Neural cell (in vitro differentiated cells): ENCODE results near the gene UCMA. TPM values are rescaled to one million over a fixed set of nuclear protein-coding genes. Genes with fewer than 3 reads are reported as not detected.

Source experiments
- H2AFZ ChIP-seq: fragments of 200-600, 300-800 bp; sonication (generic), shearing (Covaris generic); 2 replicates; pipeline ENCODE4 v1.6.0; 2014; ENCODE audit warnings: low read depth, mild to moderate bottlenecking, antibody characterized with exemption, low read length, moderate library complexity
- H3F3A ChIP-seq: fragments of 200-600 bp; shearing (Covaris generic); 2 replicates; pipeline ENCODE4 v1.6.1; 2016; ENCODE audit warnings: mild to moderate bottlenecking, moderate library complexity, mixed read lengths, antibody characterized with exemption, low read length; ENCODE audit not compliant: insufficient read depth, poor library complexity, severe bottlenecking
- H3K27ac ChIP-seq: fragments of 200-600, 300-800 bp; sonication (generic), shearing (Covaris generic); 2 replicates; pipeline ENCODE4 v1.5.1; 2014; ENCODE audit warnings: mild to moderate bottlenecking, low read length, moderate library complexity
- H3K27me3 ChIP-seq: fragments of 300-800, 200-600 bp; sonication (generic), shearing (Covaris generic); 2 replicates; pipeline ENCODE4 v1.6.0; 2014; ENCODE audit warnings: mild to moderate bottlenecking, low read depth, low read length, moderate library complexity; ENCODE audit not compliant: insufficient read depth
- H3K36me3 ChIP-seq: fragments of 300-800, 200-600 bp; sonication (generic), shearing (Covaris generic); 2 replicates; pipeline ENCODE4 v1.5.1; 2014; ENCODE audit warnings: mild to moderate bottlenecking, antibody characterized with exemption, low read length, moderate library complexity; ENCODE audit not compliant: insufficient read depth
- H3K4me2 ChIP-seq: fragments of 300-800, 200-600 bp; sonication (generic), shearing (Covaris generic); 2 replicates; pipeline ENCODE4 v1.6.0; 2014; ENCODE audit warnings: mild to moderate bottlenecking, low read length
- H3K4me3 ChIP-seq: fragments of 300-800, 200-600 bp; sonication (generic), shearing (Covaris generic); 2 replicates; pipeline ENCODE4 v1.5.1; 2014; ENCODE audit warnings: mild to moderate bottlenecking, low read length, moderate library complexity
- H3K79me2 ChIP-seq: fragments of 200-600 bp; shearing (Covaris generic); replicated peaks from 2 replicates; pipeline ENCODE4 v1.6.0; 2014; ENCODE audit warnings: mild to moderate bottlenecking, low read length, moderate library complexity; ENCODE audit not compliant: insufficient read depth
- H3K9ac ChIP-seq: fragments of 300-800, 200-600 bp; sonication (generic), shearing (Covaris generic); 2 replicates; pipeline ENCODE4 v1.6.1; 2016; ENCODE audit warnings: mild to moderate bottlenecking, low read length, mixed read lengths
- H3K9me2 ChIP-seq: fragments of 200-600 bp; shearing (Covaris generic); 2 replicates; pipeline ENCODE4 v1.6.1; 2016; ENCODE audit warnings: mild to moderate bottlenecking, low read length, mixed read lengths; ENCODE audit not compliant: insufficient read depth
- H3K9me3 ChIP-seq: fragments of 200-600, 300-800 bp; sonication (generic), shearing (Covaris generic); 2 replicates; pipeline ENCODE4 v1.6.1; 2016; ENCODE audit warnings: mild to moderate bottlenecking, mixed run types, low read length, moderate library complexity, mixed read lengths
- H4K20me1 ChIP-seq: fragments of 200-600 bp; shearing (Covaris generic); 2 replicates; pipeline ENCODE4 v1.6.1; 2016; ENCODE audit warnings: mild to moderate bottlenecking, mixed run types; ENCODE audit not compliant: insufficient read depth
- EP300 ChIP-seq: fragments of 450-650 bp; conservative IDR thresholded peaks from 2 replicates; pipeline ENCODE4 v1.6.1; 2014; ENCODE audit warnings: antibody characterized with exemption, mild to moderate bottlenecking, moderate library complexity; ENCODE audit not compliant: poor library complexity, severe bottlenecking
- EZH2 ChIP-seq: fragments of 200-600, 300-800 bp; shearing (Covaris generic), sonication (generic); IDR thresholded peaks from 2 replicates; pipeline ENCODE4 v1.6.1; 2014; ENCODE audit warnings: antibody characterized with exemption, low read length, borderline replicate concordance, mild to moderate bottlenecking; ENCODE audit not compliant: insufficient read depth, poor library complexity, severe bottlenecking
- MXI1 ChIP-seq: fragments of 450-650 bp; conservative IDR thresholded peaks from 2 replicates; pipeline ENCODE4 v1.6.1; 2014; ENCODE audit warnings: antibody characterized with exemption, mild to moderate bottlenecking; ENCODE audit not compliant: poor library complexity, severe bottlenecking
- POLR2AphosphoS5 ChIP-seq: IDR thresholded peaks from 2 replicates; pipeline ENCODE4 v1.6.1; 2012
- RAD21 ChIP-seq: fragments of 450-650 bp; conservative IDR thresholded peaks from 2 replicates; pipeline ENCODE4 v1.6.1; 2014; ENCODE audit warnings: antibody characterized with exemption, mild to moderate bottlenecking, moderate library complexity
- REST ChIP-seq: IDR thresholded peaks from 2 replicates; pipeline ENCODE4 v1.6.1; 2012; ENCODE audit warnings: borderline replicate concordance
- SMC3 ChIP-seq: fragments of 450-650 bp; conservative IDR thresholded peaks from 2 replicates; pipeline ENCODE4 v1.6.1; 2014; ENCODE audit warnings: antibody characterized with exemption, mild to moderate bottlenecking, moderate library complexity; ENCODE audit not compliant: poor library complexity
- TAF1 ChIP-seq: IDR thresholded peaks from 2 replicates; pipeline ENCODE4 v1.6.1; 2012; ENCODE audit warnings: low read depth
- polyA plus RNA-seq: library from polyadenylated mRNA; depleted of rRNA; stranded (reverse); fragments of >200 nt; gene quantifications from 2 replicates; pipeline ENCODE4 v1.2.3, GENCODE V29; 2014
- TF ChIP-seq, protein P1 (sequence below): fragments of 450-650 bp; IDR thresholded peaks from 2 replicates; pipeline ENCODE4 v1.5.1; 2014; ENCODE audit warnings: antibody characterized with exemption, mild to moderate bottlenecking, moderate library complexity; ENCODE audit not compliant: poor library complexity, severe bottlenecking

UCMA gene
- polyA plus RNA-seq, 1 donor from 2014 or later, result not detected

- TF ChIP-seq EZH2 (no peak), TAF1 (no peak), MXI1 (no peak)
These were observed 39.2 kb downstream of the UCMA start (continued) for GRCh38 chr10:13195016-13195415.

GRCh38 chr10:13193637-13194036 lies 40.5 kb downstream of the UCMA start:
- Histone ChIP-seq H3K27ac (no peak overlapping the region), H3K4me3 (no peak overlapping the region), H3F3A (no peaks in the 10 kb centered on the region), H2AFZ (no peak overlapping the region), H3K36me3 (no peaks in the 10 kb centered on the region), H3K79me2 (no peaks in the 10 kb centered on the region), H3K9me2 (no peaks in the 10 kb centered on the region), H3K9me3 (no peaks in the 10 kb centered on the region), H3K9ac (no peak overlapping the region), H3K4me2 (no peak overlapping the region), H4K20me1 (no peaks in the 10 kb centered on the region), H3K27me3 (no peaks in the 10 kb centered on the region)
- TF ChIP-seq POLR2AphosphoS5, result no peak
- TF ChIP-seq RAD21, result no peak
- TF ChIP-seq SMC3, result no peak
- TF ChIP-seq EZH2, result no peak

- Histone ChIP-seq H3K9me2 (no peaks in the 10 kb centered on the region), H3F3A (no peaks in the 10 kb centered on the region), H3K27me3 (no peaks in the 10 kb centered on the region), H2AFZ (no peak overlapping the region), H3K9ac (no peak overlapping the region), H3K27ac (no peak overlapping the region), H3K79me2 (no peaks in the 10 kb centered on the region), H3K4me3 (no peak overlapping the region), H3K4me2 (no peak overlapping the region), H3K9me3 (no peaks in the 10 kb centered on the region), H3K36me3 (no peaks in the 10 kb centered on the region), H4K20me1 (no peaks in the 10 kb centered on the region)
- TF ChIP-seq RAD21 (no peak), REST (no peak), POLR2AphosphoS5 (no peak), EZH2 (no peak), TAF1 (no peak), SMC3 (no peak), EP300 (no peak), MXI1 (no peak)
- TF ChIP-seq, protein P1, sequence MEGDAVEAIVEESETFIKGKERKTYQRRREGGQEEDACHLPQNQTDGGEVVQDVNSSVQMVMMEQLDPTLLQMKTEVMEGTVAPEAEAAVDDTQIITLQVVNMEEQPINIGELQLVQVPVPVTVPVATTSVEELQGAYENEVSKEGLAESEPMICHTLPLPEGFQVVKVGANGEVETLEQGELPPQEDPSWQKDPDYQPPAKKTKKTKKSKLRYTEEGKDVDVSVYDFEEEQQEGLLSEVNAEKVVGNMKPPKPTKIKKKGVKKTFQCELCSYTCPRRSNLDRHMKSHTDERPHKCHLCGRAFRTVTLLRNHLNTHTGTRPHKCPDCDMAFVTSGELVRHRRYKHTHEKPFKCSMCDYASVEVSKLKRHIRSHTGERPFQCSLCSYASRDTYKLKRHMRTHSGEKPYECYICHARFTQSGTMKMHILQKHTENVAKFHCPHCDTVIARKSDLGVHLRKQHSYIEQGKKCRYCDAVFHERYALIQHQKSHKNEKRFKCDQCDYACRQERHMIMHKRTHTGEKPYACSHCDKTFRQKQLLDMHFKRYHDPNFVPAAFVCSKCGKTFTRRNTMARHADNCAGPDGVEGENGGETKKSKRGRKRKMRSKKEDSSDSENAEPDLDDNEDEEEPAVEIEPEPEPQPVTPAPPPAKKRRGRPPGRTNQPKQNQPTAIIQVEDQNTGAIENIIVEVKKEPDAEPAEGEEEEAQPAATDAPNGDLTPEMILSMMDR, result no peak
These were observed 42.8 kb downstream of the UCMA start for GRCh38 chr10:13191362-13191761.
